Measurements from ENCODE around the gene PIP4K2A.

DNA sequence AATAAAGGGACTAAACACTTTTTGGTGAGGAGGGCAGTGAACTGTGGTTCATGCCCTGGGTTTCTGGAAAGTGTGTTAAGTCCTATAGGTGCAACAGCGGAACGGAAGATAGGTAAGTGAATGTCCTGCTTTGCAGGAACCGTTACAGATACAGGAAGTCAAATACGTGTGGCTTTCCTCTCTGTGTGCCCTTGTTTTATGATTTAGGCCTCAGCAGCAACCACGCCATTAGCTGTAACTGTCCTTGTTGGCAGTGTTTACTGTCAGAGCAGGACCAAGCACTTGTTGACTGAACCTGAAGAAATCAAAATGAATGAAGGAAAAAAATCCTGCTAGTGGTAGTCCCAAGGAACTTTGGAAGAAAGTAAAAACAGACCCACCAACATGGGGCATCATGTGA is 150.3 kb downstream of the PIP4K2A start:
- TF ChIP-seq, protein P1, sequence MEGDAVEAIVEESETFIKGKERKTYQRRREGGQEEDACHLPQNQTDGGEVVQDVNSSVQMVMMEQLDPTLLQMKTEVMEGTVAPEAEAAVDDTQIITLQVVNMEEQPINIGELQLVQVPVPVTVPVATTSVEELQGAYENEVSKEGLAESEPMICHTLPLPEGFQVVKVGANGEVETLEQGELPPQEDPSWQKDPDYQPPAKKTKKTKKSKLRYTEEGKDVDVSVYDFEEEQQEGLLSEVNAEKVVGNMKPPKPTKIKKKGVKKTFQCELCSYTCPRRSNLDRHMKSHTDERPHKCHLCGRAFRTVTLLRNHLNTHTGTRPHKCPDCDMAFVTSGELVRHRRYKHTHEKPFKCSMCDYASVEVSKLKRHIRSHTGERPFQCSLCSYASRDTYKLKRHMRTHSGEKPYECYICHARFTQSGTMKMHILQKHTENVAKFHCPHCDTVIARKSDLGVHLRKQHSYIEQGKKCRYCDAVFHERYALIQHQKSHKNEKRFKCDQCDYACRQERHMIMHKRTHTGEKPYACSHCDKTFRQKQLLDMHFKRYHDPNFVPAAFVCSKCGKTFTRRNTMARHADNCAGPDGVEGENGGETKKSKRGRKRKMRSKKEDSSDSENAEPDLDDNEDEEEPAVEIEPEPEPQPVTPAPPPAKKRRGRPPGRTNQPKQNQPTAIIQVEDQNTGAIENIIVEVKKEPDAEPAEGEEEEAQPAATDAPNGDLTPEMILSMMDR (IDR thresholded peaks at IDR 0.05) = no peak
- no peak for TF ChIP-seq POLR2AphosphoS5 (IDR thresholded peaks at IDR 0.05)

Data from prostate gland (tissue), 2 donors.